Renal cortex interstitium (tissue), 11 donors: ENCODE measurements around the gene CCDC69. TPM values are rescaled to one million over a fixed set of nuclear protein-coding genes. Genes with fewer than 3 reads are reported as not detected.
"Not testable (repeated sequence)": the region's sequence is repeated elsewhere in the genome, so short reads cannot be mapped to it uniquely, and the experiment has no call there.

ENCODE experiments used
- DNase-seq, 11 donors: peaks; one replicate each; pipeline ENCODE4 v3.0.0-alpha.2; 2013; ENCODE audit warnings: low read depth in 9 of 11, low spot score in 4 of 11; ENCODE audit errors: extremely low read depth in 1 of 11
- polyA plus RNA-seq, 3 donors: library from polyadenylated mRNA; unstranded; fragments of 120-200 nt; gene quantifications; one replicate each; pipeline ENCODE4 v1.2.1, GENCODE V29; 2013; ENCODE audit not compliant: insufficient read length in 3 of 3

The CCDC69 gene
- polyA plus RNA-seq, 3 donors: 3.9 to 5.4 (median 4.5) TPM

DNA sequence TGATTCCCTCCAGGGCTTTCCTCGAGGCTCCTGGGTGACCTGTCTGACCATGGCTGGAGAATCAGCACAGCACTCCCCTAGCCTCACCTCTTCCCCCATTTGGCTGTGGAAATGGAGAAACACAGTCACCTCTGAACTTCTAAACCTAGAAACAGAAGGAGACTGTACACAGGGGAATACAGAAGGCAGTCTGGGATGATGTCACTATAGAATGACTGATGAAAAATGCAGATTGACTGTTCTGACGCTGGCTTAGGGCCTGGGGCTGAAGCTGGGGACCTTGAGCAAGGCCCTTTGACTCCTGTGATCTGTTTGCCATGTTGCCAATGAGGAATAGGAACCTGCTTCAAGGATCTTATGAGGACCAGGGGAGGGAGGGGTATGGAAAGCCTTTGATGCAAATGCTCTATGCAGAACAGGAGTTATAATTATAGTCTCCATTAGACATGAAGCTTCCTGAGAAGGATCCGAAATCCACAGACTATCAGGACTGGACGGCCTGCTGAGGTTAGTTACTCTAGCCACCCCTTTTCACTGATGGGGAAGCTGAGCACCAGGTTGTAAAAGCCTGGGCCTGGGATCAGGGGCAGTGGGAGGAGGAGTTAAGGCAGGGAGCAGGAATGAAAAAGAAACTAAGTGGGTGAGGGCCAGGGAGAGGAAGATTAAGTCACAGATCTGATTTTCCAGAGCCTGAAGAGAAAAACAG is 41.9 kb downstream of the CCDC69 start:
- DNase-seq: no peak

DNA sequence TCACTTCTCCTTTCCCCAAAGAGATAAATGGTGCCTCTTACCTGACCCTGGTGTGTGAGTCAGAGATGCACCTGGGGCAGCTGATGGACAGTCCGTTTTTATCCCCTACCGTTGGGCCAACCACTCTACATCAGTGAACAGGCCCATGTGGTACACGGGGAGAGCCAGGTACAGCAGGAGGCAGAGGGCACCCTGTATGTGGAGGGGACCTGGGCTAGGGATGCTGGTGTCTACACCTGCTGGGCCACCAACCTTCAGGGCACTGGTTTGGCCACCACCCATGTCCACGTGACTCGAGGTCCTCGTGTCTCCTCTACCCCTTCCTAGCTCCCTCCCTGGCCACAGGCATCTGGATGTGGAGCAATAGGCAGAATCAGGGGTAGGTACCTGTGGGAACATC is 43.6 kb downstream of the CCDC69 start:
- no peak for DNase-seq

DNA sequence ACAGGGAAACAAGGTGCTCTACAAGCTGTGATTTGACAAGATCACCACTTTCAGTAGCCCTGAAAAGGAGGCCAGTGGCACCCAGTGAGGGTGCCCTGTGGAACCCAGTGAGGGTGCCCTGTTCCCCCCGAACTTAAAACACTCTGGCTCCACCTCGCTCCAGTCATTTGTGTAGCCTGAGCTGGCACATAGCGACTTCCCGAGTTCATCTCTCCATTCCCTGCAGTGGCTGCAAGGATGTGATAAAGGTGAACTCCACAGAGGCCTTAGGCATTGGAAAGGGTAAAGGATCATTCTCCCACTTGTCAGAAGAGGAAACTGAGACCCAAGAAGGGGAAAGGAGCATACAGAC is 44.4 kb downstream of the CCDC69 start:
- DNase-seq: no peak

DNA sequence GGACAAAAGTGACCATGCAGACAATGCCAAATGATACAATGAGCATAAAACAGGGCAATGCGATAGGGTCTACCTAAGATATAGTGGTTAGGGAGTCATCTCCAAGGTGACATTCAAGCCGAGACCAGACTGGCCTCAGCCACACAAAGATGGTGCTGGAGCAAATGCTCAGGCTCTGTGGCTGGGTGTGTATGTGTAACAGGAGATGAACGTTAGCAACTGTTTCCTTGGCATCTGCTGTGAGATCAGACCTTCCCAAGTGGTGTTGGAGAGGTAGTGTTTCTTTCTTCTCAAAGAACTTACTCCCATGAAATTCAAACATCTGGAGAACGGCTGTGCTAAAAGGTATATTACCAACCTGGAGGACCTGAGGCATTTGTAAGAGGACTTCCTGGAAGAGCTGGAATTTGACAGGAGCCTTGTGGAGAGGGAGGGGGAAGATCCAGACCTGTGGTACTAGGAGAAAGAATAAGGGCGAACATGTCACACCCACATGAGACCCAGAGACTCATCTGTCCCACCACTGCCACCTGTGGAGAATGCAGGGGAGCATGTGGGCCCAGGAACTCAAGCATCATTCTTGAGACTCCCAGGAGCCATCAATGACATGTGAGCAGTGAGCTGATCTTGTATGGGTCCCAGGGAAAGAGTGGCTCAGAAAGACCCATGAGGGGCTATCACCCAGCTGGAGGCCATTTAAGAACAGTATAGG is 45.0 kb downstream of the CCDC69 start:
- no peak for DNase-seq

DNA sequence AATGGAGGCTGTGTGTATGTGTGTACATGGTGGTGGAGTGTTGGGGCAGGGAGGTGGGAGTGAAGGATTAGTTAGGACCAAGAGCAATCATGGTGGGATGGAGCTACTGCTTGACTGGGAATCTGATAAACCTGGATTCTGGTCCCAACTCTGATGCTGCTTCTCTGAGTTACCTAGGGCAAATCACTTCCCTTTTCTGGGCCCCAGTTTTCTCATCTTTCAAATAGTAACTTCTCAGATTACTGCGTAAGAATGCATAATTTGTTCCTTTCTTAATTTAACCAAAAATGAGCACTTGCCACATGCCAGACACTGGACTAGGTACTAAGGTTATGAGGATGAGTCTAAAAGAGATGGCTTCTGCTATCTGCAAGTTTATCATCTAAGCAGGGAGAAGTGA is 45.5 kb downstream of the CCDC69 start:
- no peak for DNase-seq

DNA sequence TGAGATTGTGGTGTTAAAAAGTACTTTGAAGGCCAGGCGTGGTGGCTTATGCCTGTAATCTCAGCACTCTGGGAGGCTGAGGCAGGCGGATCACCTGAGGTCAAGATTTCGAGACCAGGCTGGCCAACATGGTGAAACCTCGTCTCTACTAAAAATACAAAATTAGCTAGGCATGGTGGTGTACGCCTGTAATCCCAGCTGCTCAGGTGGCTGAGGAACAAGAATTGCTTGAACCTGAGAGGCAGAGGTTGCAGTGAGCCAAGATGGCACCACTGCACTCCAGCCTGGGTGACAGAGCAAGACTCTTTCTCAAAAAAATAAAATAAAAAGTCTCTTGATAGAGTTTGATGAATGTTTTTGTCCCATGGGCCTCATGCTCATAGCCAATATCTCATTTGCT is 47.6 kb downstream of the CCDC69 start:
- not testable (repeated sequence) for DNase-seq

DNA sequence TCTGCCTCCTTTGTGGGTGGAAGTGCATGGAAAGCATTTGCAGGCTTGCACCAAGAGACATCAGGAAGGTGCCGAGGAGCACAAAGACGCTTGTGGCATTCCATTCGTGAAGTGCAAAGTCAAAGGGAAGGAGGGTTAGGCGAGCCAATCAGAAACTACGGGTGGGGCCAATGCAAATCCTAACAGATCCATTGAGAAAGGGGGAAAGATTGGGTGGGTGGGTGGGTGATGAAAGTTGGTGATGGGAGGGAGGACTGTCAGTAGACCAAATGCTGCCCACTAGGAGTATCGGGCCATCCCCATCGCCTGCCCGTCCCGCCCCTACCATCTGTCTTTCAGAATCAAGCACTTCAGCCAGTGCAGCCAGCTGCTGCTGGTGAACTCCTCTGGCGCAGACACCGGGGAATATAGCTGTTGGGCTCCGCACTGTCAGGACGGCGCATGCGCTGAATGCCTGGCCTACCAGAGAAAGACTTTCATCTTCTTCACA is 49.2 kb downstream of the CCDC69 start:
- DNase-seq: no peak

DNA sequence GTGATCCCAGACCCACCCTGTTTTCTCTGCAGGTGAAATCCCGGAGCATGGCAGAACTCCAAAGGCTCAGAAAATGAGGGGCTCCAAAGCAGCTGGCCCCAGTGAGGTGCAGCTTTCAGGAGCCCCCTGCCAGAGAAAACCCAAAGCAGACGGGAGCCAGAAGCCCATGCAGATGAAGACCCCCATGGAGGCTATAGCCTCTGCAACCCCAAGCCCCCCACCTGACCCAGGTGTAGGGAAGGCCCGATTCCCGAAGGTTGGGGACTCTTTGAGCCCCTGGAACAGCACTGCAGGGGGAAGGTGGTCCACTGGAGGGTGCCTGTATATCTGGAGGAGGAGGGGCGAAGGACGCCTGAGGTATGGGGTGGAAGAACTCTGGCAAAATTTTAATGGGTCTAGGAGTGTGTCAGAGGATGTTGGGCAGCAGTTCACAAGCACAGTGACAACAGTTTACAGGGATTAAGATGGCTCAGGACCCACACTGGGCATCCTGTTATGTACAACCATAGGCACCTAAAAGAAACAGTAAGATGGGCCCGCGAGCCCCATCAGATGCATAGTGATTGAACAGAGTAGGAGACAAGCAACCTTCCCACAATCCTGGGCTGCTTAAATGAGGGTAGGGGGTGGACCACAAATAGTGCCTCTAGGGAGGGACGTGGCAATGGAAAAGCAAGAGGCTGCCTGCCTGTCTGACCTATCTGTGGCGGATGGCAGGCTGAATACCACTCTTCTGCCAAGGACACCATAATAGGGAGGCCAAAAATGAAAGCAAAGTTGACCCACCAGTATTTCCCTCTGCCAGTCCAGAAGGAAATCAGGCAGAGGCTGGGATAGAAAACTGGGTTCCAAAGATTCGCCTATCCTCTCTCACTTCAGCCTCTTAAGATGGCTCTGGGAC is 49.9 kb downstream of the CCDC69 start:
- DNase-seq: no peak

DNA sequence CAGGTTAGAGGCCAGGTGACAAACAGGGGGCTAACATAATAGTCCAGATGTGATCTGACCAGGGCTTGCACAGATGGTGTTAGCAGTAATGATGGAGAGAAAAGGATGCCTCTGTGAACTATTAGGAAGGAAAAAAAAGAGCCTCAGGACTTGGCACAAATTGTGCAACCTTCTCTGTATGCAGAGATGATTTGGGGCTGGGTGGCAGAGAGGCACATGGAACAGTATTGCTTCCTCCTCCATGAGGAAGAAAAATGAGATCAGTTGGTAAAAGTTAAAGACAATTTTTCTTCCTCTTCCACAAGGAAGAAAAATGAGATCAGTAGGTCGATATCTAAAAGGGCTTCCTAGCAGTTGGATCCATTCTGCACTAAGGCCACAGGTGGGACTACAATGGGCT is 52.4 kb downstream of the CCDC69 start:
- no peak for DNase-seq

DNA sequence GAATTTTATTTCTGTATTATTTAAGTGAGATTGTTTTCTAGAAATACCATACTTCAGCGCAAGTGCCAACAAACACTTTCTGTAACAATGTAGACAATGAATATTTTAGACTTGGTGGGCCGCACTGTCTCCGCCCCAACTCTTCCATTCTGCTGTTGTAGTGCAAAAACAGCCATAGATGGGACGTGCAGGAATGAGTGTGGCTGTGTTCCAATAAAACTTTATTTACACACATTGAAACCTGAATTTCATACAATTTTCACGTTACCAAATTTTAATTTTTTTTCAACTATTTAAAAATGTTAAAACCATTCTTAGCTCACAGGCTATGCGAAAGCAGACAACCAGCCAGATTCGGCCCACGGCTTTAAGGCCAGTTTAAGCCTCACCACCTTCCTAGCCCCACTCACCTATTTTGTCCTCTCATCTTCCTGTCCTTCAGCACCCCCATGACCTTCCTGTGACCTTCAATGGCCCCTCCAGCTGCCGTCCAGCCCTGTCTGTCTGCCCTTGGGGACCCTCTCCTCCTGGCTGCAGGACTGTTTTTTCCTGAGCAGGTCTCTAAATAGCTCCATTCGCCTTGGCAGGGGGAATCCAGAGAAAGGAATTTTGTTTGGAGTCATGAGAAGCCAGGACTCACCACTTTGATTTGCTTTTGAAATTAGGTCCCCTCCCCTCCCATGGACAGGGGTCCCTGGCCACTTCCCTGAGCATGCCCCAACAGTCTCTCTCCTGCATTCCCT is 55.1 kb downstream of the CCDC69 start:
- no peak for DNase-seq

DNA sequence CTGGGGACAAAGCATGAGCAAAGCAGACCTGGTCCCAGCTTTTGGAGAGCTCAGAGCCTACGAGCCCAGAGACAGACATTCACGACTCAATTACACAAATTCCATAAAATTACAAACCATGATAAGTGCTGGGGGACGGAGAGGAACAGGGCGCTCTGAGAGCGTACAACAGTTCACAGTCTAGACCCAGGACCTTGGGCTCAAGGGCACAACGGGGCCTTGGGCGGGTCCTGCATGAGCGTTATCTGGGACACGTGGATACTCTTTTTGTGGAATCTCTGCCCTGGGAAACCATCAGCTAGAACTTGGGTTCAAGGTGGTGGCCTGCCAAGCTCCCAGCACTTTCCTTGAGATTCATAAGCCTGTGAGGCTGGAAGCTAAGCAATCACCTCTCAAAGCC is 56.9 kb downstream of the CCDC69 start:
- DNase-seq: no peak

DNA sequence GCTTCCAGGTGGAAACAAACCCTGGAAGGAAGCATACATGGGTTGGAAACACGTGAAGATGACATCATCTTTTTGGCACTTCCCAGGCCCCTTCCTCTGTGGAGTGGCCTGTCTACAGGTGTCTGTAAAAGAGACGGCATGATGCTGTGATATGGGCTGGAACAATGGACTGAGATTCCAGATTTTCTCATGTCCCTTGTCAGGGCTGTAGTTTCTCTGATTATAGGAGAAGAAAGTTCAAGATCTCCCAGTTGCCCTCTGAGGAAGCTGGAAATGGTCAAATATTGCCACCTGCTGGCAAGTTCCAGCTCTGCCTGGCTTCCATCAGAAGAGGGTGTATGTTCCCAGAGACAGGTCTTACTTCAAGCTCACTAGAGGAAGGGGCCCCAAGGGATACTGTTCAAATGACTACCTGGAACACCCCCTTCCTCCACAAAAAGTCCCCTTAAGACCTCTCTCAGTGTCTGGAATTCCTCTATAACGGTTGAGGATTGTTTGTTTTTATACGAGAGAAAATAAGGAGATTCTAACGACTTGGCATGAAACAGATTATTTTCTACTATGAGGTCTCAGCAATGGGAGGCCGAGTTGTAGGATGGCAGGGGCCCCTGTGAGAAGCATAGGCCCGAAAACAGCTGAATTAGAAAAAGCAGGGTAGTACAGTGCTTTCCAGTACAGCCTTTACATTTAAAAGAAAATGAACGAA is 59.1 kb downstream of the CCDC69 start:
- DNase-seq: peak in 10 of 11 donors; percentile 59 to 84 (median 68)

DNA sequence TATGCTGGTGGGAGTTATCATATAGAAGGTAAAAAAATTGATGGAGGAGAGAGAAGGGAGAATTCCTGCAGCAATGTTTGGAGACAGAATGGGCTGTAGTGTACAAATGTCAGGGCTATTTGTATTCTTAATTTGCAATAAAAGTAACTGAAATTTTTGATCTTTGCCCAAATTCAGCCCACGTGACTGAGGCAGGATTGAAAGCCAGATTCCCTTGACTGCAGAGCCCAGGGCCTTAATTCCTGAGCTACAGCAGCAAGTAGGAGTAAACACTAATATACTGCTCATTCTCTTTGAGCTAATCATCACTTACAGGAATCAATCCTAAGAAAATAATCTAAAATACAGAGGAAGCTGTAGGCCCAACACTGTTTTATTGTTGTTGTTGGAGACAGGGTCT is 61.1 kb downstream of the CCDC69 start:
- DNase-seq: no peak

DNA sequence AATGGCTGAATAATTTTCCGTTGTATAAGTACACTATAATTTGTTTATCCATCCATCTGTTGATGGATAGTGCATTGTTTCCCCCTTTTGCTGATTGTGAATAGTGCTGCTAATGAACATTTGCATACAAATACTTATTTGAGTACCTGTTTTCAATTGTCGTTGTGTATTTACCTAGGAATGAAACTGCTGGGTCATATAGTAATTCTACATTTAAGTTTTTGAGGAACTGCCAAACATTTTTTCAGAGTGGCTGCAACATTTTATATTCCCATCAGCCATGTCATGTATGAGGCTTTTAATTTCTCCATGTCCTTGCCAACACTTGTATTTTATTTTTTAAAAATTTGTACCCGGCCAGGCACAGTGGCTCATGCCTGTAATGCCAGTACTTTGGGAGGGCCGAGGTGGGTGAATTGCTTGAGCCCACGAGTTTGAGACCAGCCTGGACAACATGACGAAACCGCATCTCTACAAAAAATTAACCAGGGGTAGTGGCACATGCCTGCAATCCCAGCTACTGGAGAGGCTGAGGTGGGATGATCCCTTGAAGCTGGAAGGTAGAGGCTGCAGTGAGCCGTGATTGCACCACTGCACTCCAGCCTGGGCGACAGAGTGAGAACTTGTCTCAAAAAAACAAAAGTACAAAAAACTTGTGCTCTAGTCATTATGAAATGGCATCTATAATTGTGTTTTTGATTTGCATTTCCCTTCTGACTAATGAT is 64.1 kb downstream of the CCDC69 start:
- no peak for DNase-seq

DNA sequence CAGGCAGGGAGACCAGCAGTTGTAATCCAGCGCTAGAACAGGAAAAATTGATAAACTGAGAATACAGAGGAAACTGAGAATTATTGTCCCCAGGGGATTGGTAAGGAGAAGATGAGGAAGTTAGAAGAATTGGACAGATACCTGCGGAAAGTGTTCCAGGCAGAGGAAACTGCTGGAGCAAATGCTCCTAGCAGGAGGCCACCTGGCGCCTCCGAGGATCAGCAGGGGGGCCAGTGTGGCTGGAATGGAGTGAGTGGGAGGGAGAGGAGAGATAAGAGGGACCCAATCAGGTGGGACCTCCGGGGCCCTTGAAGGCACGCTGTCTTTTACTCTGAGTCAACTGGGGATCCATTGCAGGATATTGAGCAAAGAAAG is 65.6 kb downstream of the CCDC69 start:
- DNase-seq: no peak

DNA sequence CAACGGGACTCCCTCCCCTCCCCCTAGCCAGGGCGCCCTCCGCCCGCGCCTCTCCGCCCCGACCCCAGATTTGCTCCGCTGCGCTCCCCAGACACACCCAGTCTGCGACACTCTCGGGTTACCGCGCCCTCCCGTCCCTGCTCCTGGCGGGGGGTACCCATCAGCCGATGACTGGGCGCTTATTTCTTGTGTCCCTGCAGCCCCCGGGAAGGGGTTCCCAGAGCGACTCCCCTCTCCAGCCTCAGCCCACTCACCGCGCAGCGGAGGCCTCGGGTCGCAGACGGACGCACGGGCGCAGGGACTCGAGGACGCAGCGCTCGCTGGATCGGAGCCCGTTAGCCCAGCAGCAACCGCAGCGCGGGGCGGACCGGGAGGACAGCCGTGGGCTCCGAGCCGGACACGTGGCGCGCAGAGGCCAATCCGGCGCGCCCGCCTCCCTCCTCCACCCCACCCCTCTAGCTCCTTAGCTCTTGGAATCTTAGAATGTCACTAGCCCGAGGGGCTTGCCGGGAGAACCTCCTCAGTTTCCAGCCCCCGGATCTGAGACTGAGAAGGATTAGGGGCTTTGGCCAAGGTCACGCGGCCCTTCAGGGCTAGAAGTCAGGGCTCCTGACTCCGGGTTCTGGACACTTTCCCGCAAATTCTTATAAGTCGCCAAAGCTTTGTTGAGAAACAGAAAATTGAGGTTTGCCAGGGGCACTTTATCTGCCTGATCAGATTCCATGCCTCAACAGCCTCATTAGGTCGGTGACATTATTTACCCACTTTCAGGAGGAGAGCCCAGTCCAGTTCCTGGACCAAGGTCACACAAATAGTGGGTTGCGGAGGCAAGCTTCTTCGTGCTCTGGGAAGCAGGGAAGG is 66.2 kb downstream of the CCDC69 start, which contains the start of gene ANXA6:
Gene ANXA6 (minus strand): TSS at position 354 of the 861 bp plus-strand sequence. CDS start 9,878 bp downstream, outside the sequence.
- DNase-seq: peak in 9 of 11 donors; percentile 66 to 83 (median 78)
